Measurements from ENCODE around the gene ALDH1B1.

- no peak for TF ChIP-seq POLR2AphosphoS5 (IDR thresholded peaks at IDR 0.05; ENCODE audit: low read depth, low read length)
- TF ChIP-seq TAF1 (IDR thresholded peaks at IDR 0.05; ENCODE audit: borderline replicate concordance, insufficient read depth, low read length), result no peak
Observed at GRCh38 chr9:38361473-38361850, 31.0 kb upstream of the ALDH1B1 start.

Data from PFSK-1 (cell line).